ENCODE results near the gene ANGPTL2. TPM values are rescaled to one million over a fixed set of nuclear protein-coding genes. Genes with fewer than 3 reads are reported as not detected.
A peak's percentile ranks its signal among the peaks of the same experiment; 100 is the strongest.

The ANGPTL2 gene
- total and polyA plus RNA-seq, 4 donors = 13.4 to 51.2 (median 40.7) TPM

DNA sequence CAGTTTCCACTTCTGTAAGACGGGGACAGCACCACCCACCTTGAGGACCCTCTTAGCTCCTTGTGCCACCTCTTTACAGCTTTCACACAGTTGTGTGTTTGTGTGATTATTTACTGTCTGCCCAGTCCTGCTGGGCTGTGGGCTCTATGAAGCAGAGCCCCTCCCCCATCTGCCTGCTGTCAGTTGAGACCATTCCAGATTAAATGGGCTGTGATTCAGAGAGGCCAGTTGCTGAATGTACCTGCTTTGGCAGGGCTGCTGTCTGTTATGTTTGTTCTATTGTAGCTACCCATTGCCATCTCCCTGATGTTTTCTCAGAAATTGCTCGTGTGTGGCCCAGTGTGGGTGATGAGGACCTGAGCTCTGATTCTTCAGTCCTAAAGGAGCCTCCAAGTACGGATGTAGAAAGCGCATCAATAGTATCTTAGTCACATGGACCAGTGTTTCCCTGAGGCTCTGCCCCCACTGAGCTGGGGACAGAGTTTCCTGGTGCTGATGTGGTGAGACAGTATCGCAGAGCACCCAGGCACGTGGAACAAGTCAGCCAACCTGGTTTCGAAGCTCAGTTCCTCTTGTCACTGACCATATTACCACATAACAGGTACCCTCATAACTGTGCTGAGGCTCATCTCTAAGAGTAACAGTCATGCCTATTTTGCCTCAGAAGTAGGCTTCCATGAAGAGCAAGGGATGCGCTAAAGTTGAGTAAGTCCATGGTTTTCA is 3.7 kb downstream of the ANGPTL2 start:
- H3K27me3 ChIP-seq (ENCODE audit: control insufficient read depth in 1 of 2, insufficient read depth in 2 of 2, low read length in 1 of 2) = no peaks in the 10 kb centered on the region
- ATAC-seq (ENCODE audit: low FRiP score) = no peak
- no peaks in the 10 kb centered on the region for H3K9me3 ChIP-seq (ENCODE audit: control insufficient read depth, low read length)
- intact Hi-C loops (cut with DNase I) = loop anchor here in 1 of 2 donors (10.0 kb wide), 1 partner anchor 144 kb away; no protein-coding TSS in a partner anchor
- 86 to 89% methylated on average over 8 of the region's 8 CpGs for WGBS, 2 donors
- no peak overlapping the region for H3K4me3 ChIP-seq (ENCODE audit: low read length in 2 of 2)
- H3K36me3 ChIP-seq (ENCODE audit: control insufficient read depth in 1 of 2, insufficient read depth in 2 of 2, low read length in 1 of 2) = no peaks in the 10 kb centered on the region
- DNase-seq = no peak
- H3K4me1 ChIP-seq (ENCODE audit: control insufficient read depth in 1 of 2, insufficient read depth in 2 of 2, low read length in 2 of 2) = no peaks in the 10 kb centered on the region
- no peak overlapping the region for H3K27ac ChIP-seq (ENCODE audit: low read depth in 1 of 2, low read length in 2 of 2)

DNA sequence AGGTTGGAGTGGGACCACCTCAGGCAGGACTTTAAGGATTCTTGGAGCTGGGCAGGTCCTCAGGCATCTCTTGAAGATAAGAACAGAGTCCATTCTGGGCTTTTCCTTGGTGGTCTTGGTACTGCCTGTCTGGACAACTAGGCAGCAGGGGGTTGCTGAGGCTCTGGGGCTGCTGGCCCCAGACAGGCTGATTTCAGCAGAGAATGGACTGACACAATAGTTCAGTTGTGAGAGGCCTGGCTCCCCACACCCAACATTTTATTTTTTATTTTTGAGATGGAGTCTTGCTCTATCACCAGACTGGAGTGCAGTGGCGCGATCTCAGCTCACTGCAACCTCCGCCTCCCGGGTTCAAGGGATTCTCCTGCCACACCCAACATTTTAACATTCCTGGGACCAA is 4.6 kb downstream of the ANGPTL2 start:
- DNase-seq = no peak
- Histone ChIP-seq H3K27ac (ENCODE audit: low read depth in 1 of 2, low read length in 2 of 2) (no peak overlapping the region), H3K27me3 (ENCODE audit: control insufficient read depth in 1 of 2, insufficient read depth in 2 of 2, low read length in 1 of 2) (no peaks in the 10 kb centered on the region), H3K36me3 (ENCODE audit: control insufficient read depth in 1 of 2, insufficient read depth in 2 of 2, low read length in 1 of 2) (no peaks in the 10 kb centered on the region), H3K4me3 (ENCODE audit: low read length in 2 of 2) (no peak overlapping the region), H3K9me3 (ENCODE audit: control insufficient read depth, low read length) (no peaks in the 10 kb centered on the region), H3K4me1 (ENCODE audit: control insufficient read depth in 1 of 2, insufficient read depth in 2 of 2, low read length in 2 of 2) (no peaks in the 10 kb centered on the region)
- 92 to 95% methylated on average over 4 of the region's 4 CpGs for WGBS, 2 donors
- intact Hi-C loops (cut with DNase I) = loop anchor here in 1 of 2 donors (10.0 kb wide), 1 partner anchor 143 kb away; no protein-coding TSS in a partner anchor
- ATAC-seq (ENCODE audit: low FRiP score) = no peak

DNA sequence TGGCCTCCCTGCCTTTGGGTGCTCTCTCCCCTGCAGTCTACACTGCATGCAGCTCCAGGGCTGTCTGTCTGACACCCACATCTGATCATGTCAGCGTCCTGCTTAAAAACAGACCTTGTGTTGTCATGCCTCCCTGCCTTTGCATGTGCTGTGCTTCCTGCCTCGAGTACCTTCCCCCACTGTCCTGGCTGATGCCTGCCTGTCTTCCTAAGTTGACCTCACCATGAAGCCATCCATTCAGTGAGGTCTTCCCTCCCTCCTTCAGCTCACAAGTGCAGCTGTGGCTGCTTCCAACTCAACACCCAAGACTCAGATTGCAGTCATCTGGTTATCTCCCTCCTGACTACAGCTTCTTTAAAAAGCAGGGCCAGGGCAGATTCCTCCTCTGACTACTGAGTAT is 5.5 kb downstream of the ANGPTL2 start:
- Histone ChIP-seq H3K4me3 (ENCODE audit: low read length in 2 of 2) (no peak overlapping the region), H3K36me3 (ENCODE audit: control insufficient read depth in 1 of 2, insufficient read depth in 2 of 2, low read length in 1 of 2) (no peaks in the 10 kb centered on the region), H3K27me3 (ENCODE audit: control insufficient read depth in 1 of 2, insufficient read depth in 2 of 2, low read length in 1 of 2) (no peaks in the 10 kb centered on the region), H3K9me3 (ENCODE audit: control insufficient read depth, low read length) (no peaks in the 10 kb centered on the region), H3K27ac (ENCODE audit: low read depth in 1 of 2, low read length in 2 of 2) (no peak overlapping the region), H3K4me1 (ENCODE audit: control insufficient read depth in 1 of 2, insufficient read depth in 2 of 2, low read length in 2 of 2) (no peaks in the 10 kb centered on the region)
- ATAC-seq (ENCODE audit: low FRiP score) (no peak), DNase-seq (no peak)
- 83 to 92% methylated on average over 2 of the region's 2 CpGs for WGBS, 2 donors
- intact Hi-C loops (cut with DNase I) = loop anchor here in 1 of 2 donors (10.0 kb wide), 1 partner anchor 142 kb away; no protein-coding TSS in a partner anchor

DNA sequence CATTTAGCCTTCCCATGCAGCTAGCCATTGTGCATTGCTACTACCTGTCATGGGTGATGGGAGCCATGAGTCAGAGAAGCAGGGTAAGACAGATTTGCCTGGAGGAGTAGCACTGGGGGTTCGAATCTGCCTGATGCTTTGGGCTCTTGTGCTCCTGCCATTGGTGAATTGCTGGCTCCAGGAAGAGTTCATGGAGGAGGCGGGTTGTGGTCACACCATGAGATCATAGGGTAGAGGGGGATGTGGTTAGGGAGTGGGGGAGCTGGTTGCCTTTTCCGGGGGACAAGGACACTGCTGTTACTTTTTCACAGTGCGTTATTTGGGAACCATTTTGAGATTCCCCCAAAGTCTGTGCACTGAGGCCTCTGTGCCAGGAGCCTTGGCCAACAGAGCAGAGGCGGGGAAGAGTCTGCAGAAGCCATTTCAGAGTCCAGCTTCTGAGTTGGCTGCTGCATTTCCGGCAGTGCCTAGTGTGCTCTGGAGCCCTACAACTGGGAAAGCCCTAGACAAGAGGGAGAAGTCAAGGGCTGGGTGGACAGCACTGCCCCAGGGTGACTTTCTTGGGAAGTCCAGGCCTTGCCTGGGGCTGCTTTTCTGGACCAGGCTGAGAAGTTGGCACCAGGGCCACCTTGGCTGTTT is 6.2 kb downstream of the ANGPTL2 start:
- ATAC-seq (ENCODE audit: low FRiP score) = no peak

DNA sequence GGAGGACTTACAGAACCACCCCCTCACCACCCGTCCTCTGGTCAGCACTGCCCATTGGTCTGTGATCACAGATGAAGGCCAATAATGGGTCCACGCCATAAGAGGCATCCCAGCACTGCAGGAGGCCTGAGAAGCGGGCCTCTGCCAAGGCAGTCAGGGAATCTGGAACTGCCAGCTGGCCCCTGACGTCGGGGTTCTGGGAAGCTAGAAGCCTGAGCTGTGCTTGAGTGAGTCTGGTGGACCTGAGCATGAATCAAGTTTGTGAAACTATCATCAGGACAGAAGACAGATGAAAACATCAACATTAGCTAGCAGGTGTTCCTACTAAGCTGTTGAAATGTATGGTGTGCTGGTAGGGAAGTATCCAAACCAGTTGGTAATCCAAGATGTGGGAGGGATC is 7.8 kb downstream of the ANGPTL2 start:
- intact Hi-C loops (cut with DNase I) = loop anchor here in 1 of 2 donors (10.0 kb wide), 1 partner anchor 140 kb away; no protein-coding TSS in a partner anchor
- 44 to 48% methylated on average over 5 of the region's 5 CpGs for WGBS, 2 donors
- H3K4me1 ChIP-seq (ENCODE audit: control insufficient read depth in 1 of 2, insufficient read depth in 2 of 2, low read length in 2 of 2) = no peaks in the 10 kb centered on the region
- ATAC-seq (ENCODE audit: low FRiP score) = no peak
- H3K4me3 ChIP-seq (ENCODE audit: low read length in 2 of 2) = no peak overlapping the region
- H3K9me3 ChIP-seq (ENCODE audit: control insufficient read depth, low read length) = no peaks in the 10 kb centered on the region
- no peaks in the 10 kb centered on the region for H3K36me3 ChIP-seq (ENCODE audit: control insufficient read depth in 1 of 2, insufficient read depth in 2 of 2, low read length in 1 of 2)
- DNase-seq = peak in 1 of 2 donors; percentile 40
- H3K27me3 ChIP-seq (ENCODE audit: control insufficient read depth in 1 of 2, insufficient read depth in 2 of 2, low read length in 1 of 2) = no peaks in the 10 kb centered on the region
- H3K27ac ChIP-seq (ENCODE audit: low read depth in 1 of 2, low read length in 2 of 2) = no peak overlapping the region

More for the DNA sequence above, 6.2 kb downstream of the ANGPTL2 start:
- Histone ChIP-seq H3K4me3 (ENCODE audit: low read length in 2 of 2) (no peak overlapping the region), H3K27ac (ENCODE audit: low read depth in 1 of 2, low read length in 2 of 2) (no peak overlapping the region), H3K27me3 (ENCODE audit: control insufficient read depth in 1 of 2, insufficient read depth in 2 of 2, low read length in 1 of 2) (no peaks in the 10 kb centered on the region), H3K36me3 (ENCODE audit: control insufficient read depth in 1 of 2, insufficient read depth in 2 of 2, low read length in 1 of 2) (no peaks in the 10 kb centered on the region), H3K4me1 (ENCODE audit: control insufficient read depth in 1 of 2, insufficient read depth in 2 of 2, low read length in 2 of 2) (no peaks in the 10 kb centered on the region), H3K9me3 (ENCODE audit: control insufficient read depth, low read length) (no peaks in the 10 kb centered on the region)
- 70 to 77% methylated on average over 6 of the region's 6 CpGs for WGBS, 2 donors
- intact Hi-C loops (cut with DNase I) = loop anchor here in 1 of 2 donors (10.0 kb wide), 1 partner anchor 141 kb away; no protein-coding TSS in a partner anchor
- DNase-seq = peak in 1 of 2 donors; percentile 34

DNA sequence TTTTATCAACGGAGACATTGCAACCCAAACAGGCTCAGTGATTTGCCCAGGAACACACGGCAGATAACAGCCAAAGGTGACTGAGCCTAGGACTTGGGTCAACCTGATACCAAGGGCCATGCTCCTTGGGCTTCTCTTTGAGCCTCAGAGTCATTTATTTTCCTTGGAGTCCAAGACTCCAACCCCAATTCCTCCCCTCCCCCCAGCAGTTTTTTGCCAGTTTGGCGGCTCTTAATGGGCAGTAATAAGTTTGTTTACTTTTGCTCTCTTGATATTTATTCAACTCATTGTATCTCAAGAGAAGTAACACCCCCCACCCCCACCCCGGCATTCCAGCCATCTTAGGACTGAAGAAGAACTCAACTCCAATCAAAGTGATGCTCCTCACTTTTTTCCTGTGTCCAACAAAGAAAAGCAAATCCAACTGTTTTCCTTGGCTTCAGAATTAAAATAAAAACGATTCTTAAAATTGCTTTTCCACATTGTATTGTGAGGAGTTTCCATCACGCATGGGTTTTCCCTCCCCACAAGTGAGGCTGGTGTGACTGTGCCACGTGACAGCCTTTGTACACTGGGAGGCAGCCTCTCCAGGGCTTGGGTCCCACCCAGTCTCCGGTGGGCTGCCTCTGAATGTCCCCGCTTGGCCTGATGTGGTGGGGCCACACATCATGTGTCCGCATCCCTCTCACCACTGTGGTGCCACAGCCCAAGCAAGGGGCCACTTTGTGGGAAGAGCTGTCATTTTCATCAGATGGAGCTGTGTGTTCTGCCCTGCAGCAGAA is 9.1 kb downstream of the ANGPTL2 start:
- Histone ChIP-seq H3K27me3 (ENCODE audit: control insufficient read depth in 1 of 2, insufficient read depth in 2 of 2, low read length in 1 of 2) (no peaks in the 10 kb centered on the region), H3K27ac (ENCODE audit: low read depth in 1 of 2, low read length in 2 of 2) (no peak overlapping the region), H3K4me1 (ENCODE audit: control insufficient read depth in 1 of 2, insufficient read depth in 2 of 2, low read length in 2 of 2) (no peaks in the 10 kb centered on the region), H3K4me3 (ENCODE audit: low read length in 2 of 2) (no peak overlapping the region), H3K9me3 (ENCODE audit: control insufficient read depth, low read length) (no peaks in the 10 kb centered on the region), H3K36me3 (ENCODE audit: control insufficient read depth in 1 of 2, insufficient read depth in 2 of 2, low read length in 1 of 2) (no peaks in the 10 kb centered on the region)
- ATAC-seq (ENCODE audit: low FRiP score) (no peak), DNase-seq (peak in 1 of 2 donors; percentile 42)
- intact Hi-C loops (cut with DNase I) = loop anchor here in 1 of 2 donors (10.0 kb wide), 1 partner anchor 139 kb away; no protein-coding TSS in a partner anchor
- 40 to 46% methylated on average over 10 of the region's 10 CpGs for WGBS, 2 donors

DNA sequence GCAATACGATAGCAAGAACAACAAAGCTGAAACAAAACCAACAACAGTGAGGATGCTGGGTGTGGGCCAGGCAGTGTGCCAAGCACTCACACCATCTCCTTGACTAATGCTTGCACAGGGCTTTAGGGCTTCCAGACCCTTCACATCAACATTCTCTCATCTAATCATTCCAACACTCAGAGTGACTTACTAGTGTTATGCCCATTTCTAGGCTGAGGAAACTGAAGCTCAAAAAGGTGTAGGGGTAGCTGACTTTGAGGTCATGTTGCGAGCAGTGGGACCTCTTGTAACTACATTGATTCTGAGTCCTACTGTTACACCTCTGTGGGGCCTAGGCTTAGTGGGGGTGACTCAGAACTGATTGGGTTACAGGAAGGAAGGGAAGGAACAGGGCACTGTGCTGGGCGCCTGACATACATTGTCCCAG is 9.7 kb downstream of the ANGPTL2 start:
- H3K27ac ChIP-seq (ENCODE audit: low read depth in 1 of 2, low read length in 2 of 2) = no peak overlapping the region
- intact Hi-C loops (cut with DNase I) = loop anchor here in 1 of 2 donors (10.0 kb wide), 1 partner anchor 138 kb away; no protein-coding TSS in a partner anchor
- H3K27me3 ChIP-seq (ENCODE audit: control insufficient read depth in 1 of 2, insufficient read depth in 2 of 2, low read length in 1 of 2) = no peaks in the 10 kb centered on the region
- no peaks in the 10 kb centered on the region for H3K4me1 ChIP-seq (ENCODE audit: control insufficient read depth in 1 of 2, insufficient read depth in 2 of 2, low read length in 2 of 2)
- H3K4me3 ChIP-seq (ENCODE audit: low read length in 2 of 2) = no peak overlapping the region
- ATAC-seq (ENCODE audit: low FRiP score) (no peak), DNase-seq (no peak)
- no peaks in the 10 kb centered on the region for H3K9me3 ChIP-seq (ENCODE audit: control insufficient read depth, low read length)
- 80 to 90% methylated on average over 3 of the region's 3 CpGs for WGBS, 2 donors
- no peaks in the 10 kb centered on the region for H3K36me3 ChIP-seq (ENCODE audit: control insufficient read depth in 1 of 2, insufficient read depth in 2 of 2, low read length in 1 of 2)

DNA sequence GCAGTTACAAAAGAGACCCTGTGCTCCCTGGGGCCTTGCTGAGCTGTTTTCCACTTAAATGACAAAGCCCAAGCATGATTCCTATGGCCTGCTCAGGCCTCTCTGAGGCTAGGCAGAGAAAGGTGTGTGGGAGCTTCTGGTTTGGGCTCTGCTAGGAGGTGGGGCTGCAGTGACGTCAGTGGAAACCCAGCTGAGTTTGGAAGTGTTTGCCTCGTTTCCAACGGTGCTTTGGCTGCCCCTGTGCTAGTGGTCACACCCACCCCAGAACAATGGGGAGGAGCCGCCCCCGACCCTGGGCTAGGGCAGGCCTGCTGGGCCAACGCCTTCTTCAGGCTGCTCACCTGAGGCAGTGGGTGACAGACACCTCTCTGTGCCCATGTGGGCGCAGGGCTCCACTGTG is 10.4 kb downstream of the ANGPTL2 start:
- WGBS, 2 donors = 47% methylated on average over 7 of the region's 7 CpGs
- Histone ChIP-seq H3K4me1 (ENCODE audit: control insufficient read depth in 1 of 2, insufficient read depth in 2 of 2, low read length in 2 of 2) (no peaks in the 10 kb centered on the region), H3K36me3 (ENCODE audit: control insufficient read depth in 1 of 2, insufficient read depth in 2 of 2, low read length in 1 of 2) (no peaks in the 10 kb centered on the region), H3K27ac (ENCODE audit: low read depth in 1 of 2, low read length in 2 of 2) (no peak overlapping the region), H3K9me3 (ENCODE audit: control insufficient read depth, low read length) (no peaks in the 10 kb centered on the region), H3K27me3 (ENCODE audit: control insufficient read depth in 1 of 2, insufficient read depth in 2 of 2, low read length in 1 of 2) (no peaks in the 10 kb centered on the region), H3K4me3 (ENCODE audit: low read length in 2 of 2) (no peak overlapping the region)
- intact Hi-C loops (cut with DNase I) = loop anchor here in 1 of 2 donors (10.0 kb wide), 1 partner anchor 137 kb away; no protein-coding TSS in a partner anchor
- DNase-seq (no peak), ATAC-seq (ENCODE audit: low FRiP score) (peak; percentile 3)
